Adipocyte (in vitro differentiated cells): Measurements from ENCODE around the gene SLC30A4.

Experiments
- DNase-seq: peaks from one replicate; pipeline ENCODE4 v3.0.0-alpha.2; 2015; ENCODE audit warnings: low read depth
- H3K27me3 ChIP-seq: replicated peaks from 2 replicates; pipeline ENCODE4 v1.7.0; 2013; ENCODE audit warnings: mild to moderate bottlenecking, low read length, moderate library complexity; ENCODE audit not compliant: control insufficient read depth, insufficient read depth
- H3K36me3 ChIP-seq: 2 replicates; pipeline ENCODE4 v1.7.0; 2013; ENCODE audit warnings: low read length, mild to moderate bottlenecking, moderate library complexity; ENCODE audit not compliant: control insufficient read depth, insufficient read depth, severe bottlenecking
- H3K4me1 ChIP-seq: 2 replicates; pipeline ENCODE4 v1.7.0; 2013; ENCODE audit warnings: mild to moderate bottlenecking, low read length, moderate library complexity; ENCODE audit not compliant: control insufficient read depth, insufficient read depth
- H3K4me3 ChIP-seq: 2 replicates; pipeline ENCODE4 v1.7.0; 2013; ENCODE audit warnings: mild to moderate bottlenecking, low read length, moderate library complexity
- H3K9ac ChIP-seq: 2 replicates; pipeline ENCODE4 v1.7.0; 2013; ENCODE audit warnings: mild to moderate bottlenecking, low read length, moderate library complexity
- H3K9me3 ChIP-seq: 2 replicates; pipeline ENCODE4 v1.7.0; 2013; ENCODE audit warnings: mild to moderate bottlenecking, low read length, moderate library complexity; ENCODE audit not compliant: control insufficient read depth

SLC30A4 gene

GRCh38 chr15:45522328-45523165 lies at the start of gene SLC30A4:
TSS of gene SLC30A4 (minus strand) at chr15:45522755. CDS start at chr15:45522354, 401 bp downstream.
- H3K27me3 ChIP-seq: no peaks in the 10 kb centered on the region
- DNase-seq: peak; percentile 85
- no peaks in the 10 kb centered on the region for H3K9me3 ChIP-seq

DNA sequence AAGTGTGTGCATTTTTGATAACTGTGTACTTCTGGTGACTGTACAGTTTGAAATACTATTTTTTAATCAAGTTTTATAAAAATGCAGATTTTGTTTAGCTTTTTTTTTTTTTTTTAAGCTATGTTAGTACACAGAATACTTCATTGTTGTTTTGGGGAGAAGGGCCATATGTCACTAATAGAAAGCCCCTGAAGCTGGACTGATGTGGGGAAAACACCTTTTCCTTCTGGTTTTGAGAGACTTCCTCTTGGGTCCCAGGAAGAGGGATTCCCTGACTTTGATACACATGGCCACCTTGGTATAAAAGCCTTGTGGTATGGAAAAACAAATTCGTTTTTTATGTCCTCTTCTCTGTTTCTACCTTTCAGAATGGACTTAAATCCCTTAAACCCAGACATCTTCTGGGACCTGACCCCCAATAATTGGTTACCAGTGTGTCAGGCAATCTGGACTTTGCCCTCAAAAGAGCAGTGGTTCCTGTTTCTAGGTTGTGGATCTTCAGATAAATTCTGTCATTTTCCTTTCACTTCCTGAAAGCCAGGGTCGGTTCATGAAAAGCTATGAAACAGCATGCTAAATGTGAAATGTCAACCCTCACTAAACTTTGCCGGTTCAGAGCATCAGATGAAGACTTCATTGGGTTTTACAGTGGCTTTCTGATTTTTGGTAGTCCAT lies 33.5 kb upstream of the SLC30A4 start:
- no peak overlapping the region for H3K4me3 ChIP-seq
- H3K9me3 ChIP-seq: no peaks in the 10 kb centered on the region
- peaks cover 13% of the 10 kb centered on the region for H3K27me3 ChIP-seq
- H3K9ac ChIP-seq: no peak overlapping the region
- H3K4me1 ChIP-seq: no peaks in the 10 kb centered on the region
- no peaks in the 10 kb centered on the region for H3K36me3 ChIP-seq
- DNase-seq: no peak

More at GRCh38 chr15:45522328-45523165, at the start of gene SLC30A4:
- H3K36me3 ChIP-seq: no peaks in the 10 kb centered on the region
- peak within 1 kb of the TSS; percentile 85 for H3K9ac ChIP-seq
- H3K4me3 ChIP-seq: peak within 1 kb of the TSS; percentile 94
- peaks cover 16% of the 10 kb centered on the region for H3K4me1 ChIP-seq

DNA sequence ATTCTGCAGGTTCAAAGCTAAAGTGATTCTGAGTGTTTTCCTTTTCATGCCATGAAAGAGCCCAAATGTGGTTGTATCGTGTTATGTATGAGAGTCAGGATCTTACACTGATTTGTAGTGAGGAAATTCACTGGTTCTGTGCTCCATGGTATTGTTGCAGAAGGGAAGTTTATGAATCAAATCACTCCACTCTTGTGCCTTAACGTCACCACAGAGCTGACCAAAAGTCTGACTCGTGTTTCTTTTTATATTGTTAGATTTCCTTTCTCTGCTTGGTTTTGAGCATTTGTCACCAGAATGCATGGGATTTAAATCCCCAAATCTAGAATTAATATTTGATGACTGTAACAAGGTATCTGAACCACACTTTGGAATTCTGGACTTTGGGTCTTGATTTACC lies 29.1 kb upstream of the SLC30A4 start:
- Histone ChIP-seq H3K36me3 (no peaks in the 10 kb centered on the region), H3K4me1 (peaks cover 16% of the 10 kb centered on the region), H3K27me3 (peaks cover 11% of the 10 kb centered on the region), H3K9ac (no peak overlapping the region), H3K9me3 (no peaks in the 10 kb centered on the region), H3K4me3 (no peak overlapping the region)
- no peak for DNase-seq

DNA sequence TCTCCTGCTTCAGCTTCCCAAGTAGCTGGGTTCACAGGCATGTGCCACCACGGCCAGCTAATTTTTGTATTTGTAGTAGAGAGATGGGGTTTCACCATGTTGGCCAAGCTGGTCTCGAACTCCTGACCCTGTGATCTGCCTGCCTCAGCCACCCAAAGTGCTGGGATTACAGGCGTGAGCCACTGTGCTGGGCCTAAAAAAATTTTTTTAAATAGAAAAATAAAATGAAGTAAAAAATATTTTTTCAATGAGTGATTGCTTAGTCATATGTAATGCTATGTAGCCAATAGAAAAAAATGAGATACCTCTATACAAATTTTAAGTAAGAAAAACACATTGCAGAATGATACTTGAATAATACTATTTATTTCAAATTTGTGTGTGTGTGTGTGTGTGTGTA lies 27.9 kb upstream of the SLC30A4 start:
- Histone ChIP-seq H3K4me1 (peaks cover 16% of the 10 kb centered on the region), H3K4me3 (no peak overlapping the region), H3K27me3 (peaks cover 2% of the 10 kb centered on the region), H3K9me3 (no peaks in the 10 kb centered on the region), H3K36me3 (no peaks in the 10 kb centered on the region), H3K9ac (peak overlapping the region; percentile 56)
- peak; percentile 43 for DNase-seq

DNA sequence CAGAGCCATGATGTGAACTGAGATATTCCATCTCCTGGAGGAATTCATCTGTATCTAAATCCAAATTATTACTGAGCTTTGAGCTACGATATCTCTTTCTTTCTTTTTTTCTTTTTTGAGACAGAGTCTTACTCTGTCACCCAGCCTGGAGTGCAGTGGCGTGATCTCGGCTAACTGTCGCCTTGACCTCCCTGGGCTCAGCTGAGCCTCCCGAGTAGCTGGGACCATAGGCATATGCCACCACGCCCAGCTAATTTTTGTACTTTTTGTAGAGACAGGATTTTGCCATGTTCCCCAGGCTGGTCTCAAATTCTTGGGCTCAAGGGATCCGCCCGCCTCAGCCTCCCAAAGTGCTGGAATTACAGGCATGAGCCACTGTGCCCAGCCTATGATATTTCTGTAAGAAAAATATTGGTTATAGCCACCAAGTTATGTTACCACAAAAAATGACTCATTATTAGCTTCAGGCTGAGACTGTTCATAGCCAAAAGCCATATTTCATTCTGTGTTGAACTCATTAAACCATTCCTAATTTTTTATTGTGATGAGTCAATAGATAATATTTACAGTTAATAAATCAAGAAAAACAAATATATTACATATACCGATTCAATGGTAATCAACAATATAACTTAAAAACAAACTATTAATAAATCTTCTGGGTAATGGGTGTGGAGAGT lies 27.1 kb upstream of the SLC30A4 start:
- no peaks in the 10 kb centered on the region for H3K27me3 ChIP-seq
- peak; percentile 19 for DNase-seq
- peaks cover 16% of the 10 kb centered on the region for H3K4me1 ChIP-seq
- peak overlapping the region; percentile 56 for H3K9ac ChIP-seq
- no peaks in the 10 kb centered on the region for H3K36me3 ChIP-seq
- no peaks in the 10 kb centered on the region for H3K9me3 ChIP-seq
- peak overlapping the region; percentile 62 for H3K4me3 ChIP-seq

DNA sequence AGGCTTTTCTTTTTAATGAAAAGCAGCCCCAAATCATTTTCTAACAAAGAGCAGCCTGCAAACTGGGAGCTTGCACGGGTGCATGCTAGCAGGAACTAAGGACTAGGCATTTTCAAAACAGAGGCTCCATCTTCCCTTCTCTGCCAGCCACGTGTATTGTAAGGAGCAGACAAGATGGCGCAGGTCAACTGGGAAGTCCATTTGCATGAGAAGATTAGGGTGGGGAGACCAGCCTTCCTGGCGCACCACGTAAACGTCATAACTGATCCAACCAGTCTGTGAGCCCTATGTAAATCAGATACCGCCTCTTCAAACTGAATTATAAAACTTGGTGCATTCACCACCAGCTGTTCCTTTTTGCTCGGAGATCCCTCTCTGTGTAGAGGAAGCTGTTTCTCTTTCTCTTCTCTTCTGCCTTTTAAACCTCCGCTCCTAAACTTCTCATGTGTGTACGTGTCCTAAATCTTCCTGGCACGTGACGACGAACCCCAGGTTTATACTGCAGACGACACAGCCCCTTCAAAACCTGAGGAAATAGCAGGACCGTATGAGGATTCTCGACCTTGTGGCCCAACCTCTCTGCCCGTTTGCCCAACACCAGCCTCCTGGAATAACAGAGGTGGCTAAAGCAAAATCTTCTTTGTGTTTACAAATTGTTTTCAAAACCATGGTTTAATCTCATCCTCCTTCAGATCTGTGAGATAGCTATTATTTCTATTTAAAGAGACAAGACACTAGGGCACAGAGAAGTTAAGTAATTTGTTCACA lies 26.4 kb upstream of the SLC30A4 start:
- H3K4me3 ChIP-seq: peak overlapping the region; percentile 62
- DNase-seq: no peak
- H3K9ac ChIP-seq: peak overlapping the region; percentile 56
- no peaks in the 10 kb centered on the region for H3K27me3 ChIP-seq
- H3K36me3 ChIP-seq: no peaks in the 10 kb centered on the region
- H3K9me3 ChIP-seq: no peaks in the 10 kb centered on the region
- peaks cover 16% of the 10 kb centered on the region for H3K4me1 ChIP-seq

DNA sequence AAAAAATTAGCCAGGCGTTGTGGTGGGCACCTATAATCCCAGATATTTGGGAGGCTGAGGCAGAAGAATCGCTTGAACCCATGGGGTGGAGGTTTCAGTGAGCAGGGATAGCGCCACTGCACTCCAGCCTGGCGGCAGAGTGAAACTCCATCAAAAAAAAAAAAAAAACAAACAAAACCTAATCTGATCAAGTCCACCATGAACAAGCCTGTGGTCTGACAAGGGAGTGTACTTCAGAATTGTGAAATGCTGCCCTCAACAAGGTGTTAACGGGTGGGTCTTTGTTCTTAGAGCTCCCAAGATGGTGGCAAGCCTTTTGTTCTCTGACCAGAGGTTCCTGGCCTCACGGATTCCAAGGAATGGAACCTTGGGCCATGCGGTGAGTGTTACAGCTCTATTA lies 24.2 kb upstream of the SLC30A4 start:
- no peak for DNase-seq
- H3K4me3 ChIP-seq: no peak overlapping the region
- peaks cover 16% of the 10 kb centered on the region for H3K4me1 ChIP-seq
- H3K27me3 ChIP-seq: no peaks in the 10 kb centered on the region
- no peaks in the 10 kb centered on the region for H3K9me3 ChIP-seq
- no peaks in the 10 kb centered on the region for H3K36me3 ChIP-seq
- H3K9ac ChIP-seq: no peak overlapping the region

DNA sequence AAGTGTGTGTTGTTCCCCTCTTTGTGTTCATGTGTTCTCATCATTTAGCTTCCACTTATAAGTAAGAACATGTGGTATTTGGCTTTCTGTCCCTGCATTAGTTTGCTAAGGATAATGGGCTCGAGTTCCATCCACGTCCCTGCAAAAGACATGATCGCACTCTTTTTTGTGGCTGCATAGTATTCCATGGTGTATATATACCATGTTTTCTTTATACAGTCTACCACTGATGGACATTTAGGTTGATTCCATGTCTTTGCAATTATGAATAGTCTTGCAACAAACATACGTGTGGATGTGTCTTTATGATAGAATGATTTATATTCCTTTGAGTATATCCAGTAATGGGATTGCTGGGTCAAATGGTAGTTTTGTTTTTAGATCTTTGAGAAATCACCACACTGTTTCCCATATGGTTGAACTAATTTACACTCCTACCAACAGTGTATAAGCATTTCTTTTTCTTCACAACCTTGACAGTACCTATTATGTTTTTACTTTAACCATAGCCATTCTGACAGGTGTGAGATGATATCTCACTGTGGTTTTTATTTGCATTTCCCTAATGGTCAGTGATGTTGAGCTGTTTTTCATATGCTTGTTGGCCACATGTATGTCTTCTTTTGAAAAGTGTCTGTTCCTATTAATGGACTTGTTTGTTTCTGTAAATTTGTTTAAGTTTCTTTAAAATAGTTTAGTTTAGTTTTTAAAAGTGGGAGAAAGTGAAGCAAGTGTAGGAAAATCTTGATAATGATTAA lies 21.9 kb upstream of the SLC30A4 start:
- Histone ChIP-seq H3K27me3 (no peaks in the 10 kb centered on the region), H3K4me1 (peaks cover 6% of the 10 kb centered on the region), H3K36me3 (no peaks in the 10 kb centered on the region), H3K4me3 (no peak overlapping the region), H3K9me3 (no peaks in the 10 kb centered on the region), H3K9ac (no peak overlapping the region)
- no peak for DNase-seq

- Histone ChIP-seq H3K36me3 (no peaks in the 10 kb centered on the region), H3K9ac (no peak overlapping the region), H3K27me3 (no peaks in the 10 kb centered on the region), H3K9me3 (no peaks in the 10 kb centered on the region), H3K4me1 (no peaks in the 10 kb centered on the region), H3K4me3 (no peak overlapping the region)
- no peak for DNase-seq
These were observed 20.5 kb upstream of the SLC30A4 start for GRCh38 chr15:45543051-45543450.

DNA sequence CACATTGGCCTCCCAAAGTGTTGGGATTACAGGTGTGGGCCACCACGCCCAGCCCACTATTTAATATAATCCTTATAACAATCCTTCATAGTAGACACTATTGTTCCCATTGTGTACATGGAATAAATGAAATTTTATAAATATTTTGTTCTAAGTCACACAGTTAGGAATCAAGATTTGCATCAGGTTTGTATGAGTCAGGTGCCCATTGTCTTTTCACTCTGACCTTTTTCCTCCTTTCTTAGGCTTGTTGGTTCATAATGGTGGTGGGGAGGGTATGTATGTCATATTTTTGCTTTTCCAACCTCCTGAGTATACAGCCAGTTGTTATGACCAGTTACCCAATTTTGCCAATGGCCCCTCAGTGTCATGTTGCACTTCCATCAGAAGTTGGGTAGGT lies 18.0 kb upstream of the SLC30A4 start:
- Histone ChIP-seq H3K4me1 (no peaks in the 10 kb centered on the region), H3K9ac (no peak overlapping the region), H3K36me3 (no peaks in the 10 kb centered on the region), H3K9me3 (no peaks in the 10 kb centered on the region), H3K27me3 (no peaks in the 10 kb centered on the region), H3K4me3 (no peak overlapping the region)
- no peak for DNase-seq
